Measurements from ENCODE around the gene FAM47E. TPM values are rescaled to one million over a fixed set of nuclear protein-coding genes. Genes with fewer than 3 reads are reported as not detected.

The FAM47E gene
- total RNA-seq, 2 donors from 2014 or later, result 12.3 to 15.1 TPM

DNA sequence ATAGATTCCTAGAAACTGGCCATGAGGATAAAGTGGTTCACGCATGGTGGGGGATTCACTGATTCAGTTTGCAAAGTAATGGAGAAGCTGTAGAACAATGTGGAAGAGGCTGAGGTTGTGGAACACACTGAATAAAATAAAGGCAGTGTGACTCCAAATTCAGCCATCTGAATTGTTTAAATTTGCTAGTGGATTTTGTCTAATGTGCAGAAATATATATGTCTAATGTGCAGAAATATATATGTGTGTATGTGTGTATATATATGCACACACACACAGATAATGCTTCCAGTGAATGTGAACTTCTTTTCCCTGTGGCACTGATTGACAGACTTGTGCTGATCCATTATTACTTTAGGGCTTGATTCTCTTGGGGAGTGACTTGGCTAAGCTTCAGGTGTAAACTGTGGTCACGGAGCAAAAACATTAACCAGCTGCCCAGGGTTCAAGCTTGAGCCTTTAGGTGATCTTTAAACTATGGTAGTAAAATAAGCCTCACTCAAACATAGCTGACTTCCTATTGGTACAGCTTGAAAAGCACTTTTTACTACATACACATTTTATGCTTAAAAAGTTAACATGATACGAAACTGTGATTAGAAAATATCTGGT lies 58.5 kb downstream of the FAM47E start:
- Histone ChIP-seq H3K4me1 (replicated peaks) (peaks cover 5% of the 10 kb centered on the region), H3K9me3 (no peaks in the 10 kb centered on the region), H3K27ac (no peak overlapping the region), H3K36me3 (no peaks in the 10 kb centered on the region), H3K4me3 (no peak overlapping the region), H3K27me3 (replicated peaks; ENCODE audit: insufficient read depth) (no peaks in the 10 kb centered on the region)
- no peak for TF ChIP-seq POLR2A (IDR thresholded peaks at IDR 0.05)
- TF ChIP-seq POLR2AphosphoS5 (IDR thresholded peaks at IDR 0.05), result no peak
- TF ChIP-seq, protein P1, sequence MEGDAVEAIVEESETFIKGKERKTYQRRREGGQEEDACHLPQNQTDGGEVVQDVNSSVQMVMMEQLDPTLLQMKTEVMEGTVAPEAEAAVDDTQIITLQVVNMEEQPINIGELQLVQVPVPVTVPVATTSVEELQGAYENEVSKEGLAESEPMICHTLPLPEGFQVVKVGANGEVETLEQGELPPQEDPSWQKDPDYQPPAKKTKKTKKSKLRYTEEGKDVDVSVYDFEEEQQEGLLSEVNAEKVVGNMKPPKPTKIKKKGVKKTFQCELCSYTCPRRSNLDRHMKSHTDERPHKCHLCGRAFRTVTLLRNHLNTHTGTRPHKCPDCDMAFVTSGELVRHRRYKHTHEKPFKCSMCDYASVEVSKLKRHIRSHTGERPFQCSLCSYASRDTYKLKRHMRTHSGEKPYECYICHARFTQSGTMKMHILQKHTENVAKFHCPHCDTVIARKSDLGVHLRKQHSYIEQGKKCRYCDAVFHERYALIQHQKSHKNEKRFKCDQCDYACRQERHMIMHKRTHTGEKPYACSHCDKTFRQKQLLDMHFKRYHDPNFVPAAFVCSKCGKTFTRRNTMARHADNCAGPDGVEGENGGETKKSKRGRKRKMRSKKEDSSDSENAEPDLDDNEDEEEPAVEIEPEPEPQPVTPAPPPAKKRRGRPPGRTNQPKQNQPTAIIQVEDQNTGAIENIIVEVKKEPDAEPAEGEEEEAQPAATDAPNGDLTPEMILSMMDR (IDR thresholded peaks at IDR 0.05), result no peak
- intact Hi-C loops (cut with DNase I), result loop anchor here (5.0 kb wide), 2 partner anchors 113 to 182 kb away; no protein-coding TSS in a partner anchor
- 90% methylated on average over 3 of the region's 3 CpGs for WGBS
- DNase-seq (ENCODE audit: low spot score), result no peak

DNA sequence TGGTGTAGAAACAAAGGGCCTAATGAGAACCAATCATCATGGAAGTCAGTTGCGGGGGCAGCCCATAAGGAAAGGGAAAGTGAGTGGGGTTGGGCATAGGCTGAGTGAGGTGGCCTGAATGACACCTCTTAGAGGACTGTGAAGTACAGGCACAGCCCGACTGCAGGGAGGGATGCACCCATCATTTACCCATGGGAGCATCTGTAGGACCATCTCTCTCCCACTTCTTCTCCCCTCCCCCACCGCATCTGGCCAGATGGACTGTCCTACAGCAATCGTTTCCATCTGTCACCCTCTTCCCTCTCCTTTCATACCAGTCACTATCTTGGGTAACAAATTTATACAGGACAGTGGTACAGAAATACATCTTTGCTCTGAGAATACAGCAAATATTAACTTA lies 59.2 kb downstream of the FAM47E start:
- H3K27ac ChIP-seq, result no peak overlapping the region
- H3K4me1 ChIP-seq (replicated peaks), result peaks cover 7% of the 10 kb centered on the region
- H3K36me3 ChIP-seq, result no peaks in the 10 kb centered on the region
- no peak overlapping the region for H3K4me3 ChIP-seq
- no peak for DNase-seq (ENCODE audit: low spot score)
- TF ChIP-seq POLR2A (IDR thresholded peaks at IDR 0.05) (no peak), POLR2AphosphoS5 (IDR thresholded peaks at IDR 0.05) (no peak)
- TF ChIP-seq, protein P1 (IDR thresholded peaks at IDR 0.05), result no peak
- intact Hi-C loops (cut with DNase I), result no loop called here
- 79% methylated on average over 4 of the region's 4 CpGs for WGBS
- no peaks in the 10 kb centered on the region for H3K27me3 ChIP-seq (replicated peaks; ENCODE audit: insufficient read depth)
- no peaks in the 10 kb centered on the region for H3K9me3 ChIP-seq

DNA sequence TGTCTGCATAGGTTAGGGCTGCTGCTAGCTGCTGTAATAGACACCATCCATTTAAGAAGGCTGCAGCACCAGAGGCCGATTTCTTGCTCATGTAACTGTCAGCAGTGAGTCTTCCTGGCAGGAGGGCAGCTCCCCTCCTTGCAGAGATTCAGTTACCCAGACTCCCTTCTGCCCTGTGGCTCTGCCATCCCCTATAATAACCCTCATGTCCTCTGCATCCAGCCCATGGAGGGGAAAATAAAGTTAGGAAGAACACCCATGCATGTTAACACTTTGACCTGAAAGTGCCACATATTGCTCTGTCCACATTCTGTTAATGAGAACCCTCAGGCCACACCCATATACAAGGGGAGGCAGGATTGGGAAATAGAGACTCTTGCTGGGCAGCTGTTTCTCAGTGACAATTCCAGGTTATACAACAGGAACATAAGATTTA lies 60.4 kb downstream of the FAM47E start:
- Histone ChIP-seq H3K4me1 (replicated peaks) (peaks cover 7% of the 10 kb centered on the region), H3K9me3 (no peaks in the 10 kb centered on the region), H3K4me3 (no peak overlapping the region), H3K27ac (no peak overlapping the region), H3K27me3 (replicated peaks; ENCODE audit: insufficient read depth) (no peaks in the 10 kb centered on the region), H3K36me3 (no peaks in the 10 kb centered on the region)
- TF ChIP-seq POLR2A (IDR thresholded peaks at IDR 0.05), result no peak
- no peak for TF ChIP-seq POLR2AphosphoS5 (IDR thresholded peaks at IDR 0.05)
- TF ChIP-seq, protein P1 (IDR thresholded peaks at IDR 0.05), result no peak
- 39% methylated on average over 1 of the region's 1 CpG for WGBS
- intact Hi-C loops (cut with DNase I), result no loop called here
- DNase-seq (ENCODE audit: low spot score), result no peak

DNA sequence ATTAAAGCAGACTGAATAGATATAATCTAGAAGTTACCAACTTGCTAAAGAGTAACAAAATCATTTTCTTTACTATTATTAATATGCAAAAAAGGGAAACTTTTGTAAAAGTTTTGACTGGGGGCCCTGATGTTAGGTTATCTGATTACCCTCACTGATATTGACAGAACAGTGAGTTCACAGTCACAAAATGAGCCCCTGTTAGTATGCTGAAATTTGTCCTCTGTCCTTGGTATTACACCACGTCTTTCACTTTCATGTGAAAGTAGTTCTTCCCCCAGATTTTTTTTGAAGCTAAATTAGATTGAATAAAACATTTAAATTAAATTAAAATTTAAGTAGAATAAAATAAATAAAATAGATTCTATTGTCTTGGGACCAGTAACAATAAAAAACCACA lies 60.9 kb downstream of the FAM47E start:
- peaks cover 5% of the 10 kb centered on the region for H3K4me1 ChIP-seq (replicated peaks)
- 78% methylated on average over 1 of the region's 1 CpG for WGBS
- no peak overlapping the region for H3K27ac ChIP-seq
- no peak for DNase-seq (ENCODE audit: low spot score)
- no peak for TF ChIP-seq POLR2AphosphoS5 (IDR thresholded peaks at IDR 0.05)
- TF ChIP-seq, protein P1 (IDR thresholded peaks at IDR 0.05), result no peak
- no peak for TF ChIP-seq POLR2A (IDR thresholded peaks at IDR 0.05)
- intact Hi-C loops (cut with DNase I), result no loop called here
- no peaks in the 10 kb centered on the region for H3K27me3 ChIP-seq (replicated peaks; ENCODE audit: insufficient read depth)
- H3K9me3 ChIP-seq, result no peaks in the 10 kb centered on the region
- H3K4me3 ChIP-seq, result no peak overlapping the region
- H3K36me3 ChIP-seq, result no peaks in the 10 kb centered on the region

DNA sequence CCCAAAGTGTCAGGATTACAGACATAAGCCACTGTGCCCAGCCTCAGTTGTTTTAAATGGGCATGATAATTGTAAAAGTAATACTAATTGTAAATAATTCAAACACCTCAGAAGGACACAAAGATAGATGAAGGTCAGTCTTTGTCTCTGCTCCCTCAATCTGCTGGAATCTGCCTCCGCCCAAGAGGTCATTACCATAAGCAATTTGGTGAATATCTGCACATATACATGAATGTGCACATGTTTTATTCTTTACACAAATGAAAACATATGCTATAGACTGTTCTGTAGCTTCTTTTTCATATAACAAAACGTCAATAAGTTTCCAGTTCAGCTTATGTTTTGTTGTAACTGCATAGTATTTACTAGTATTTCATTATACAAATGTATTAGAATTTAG lies 62.0 kb downstream of the FAM47E start:
- Histone ChIP-seq H3K4me1 (replicated peaks) (peaks cover 2% of the 10 kb centered on the region), H3K4me3 (no peak overlapping the region), H3K36me3 (no peaks in the 10 kb centered on the region), H3K27me3 (replicated peaks; ENCODE audit: insufficient read depth) (no peaks in the 10 kb centered on the region), H3K9me3 (no peaks in the 10 kb centered on the region), H3K27ac (no peak overlapping the region)
- 91% methylated on average over 2 of the region's 2 CpGs for whole genome bisulfite sequencing
- DNase-seq (ENCODE audit: low spot score), result no peak
- TF ChIP-seq, protein P1 (IDR thresholded peaks at IDR 0.05), result no peak
- TF ChIP-seq POLR2AphosphoS5 (IDR thresholded peaks at IDR 0.05) (no peak), POLR2A (IDR thresholded peaks at IDR 0.05) (no peak)
- intact Hi-C loops (cut with DNase I), result no loop called here

All from prostate gland (tissue), 2 donors.